Suppressor macrophage (primary cell): Measurements from ENCODE around the gene MAP2K6.

Experiments used
- DNase-seq, 4 experiments: peaks; one replicate each; pipeline ENCODE4 v3.0.0-alpha.2; 2020 to 2022
- total RNA-seq, 17 experiments: gene quantifications; one replicate each; lab custom pipeline; 2026; ENCODE audit warnings: mixed read lengths in 6 of 17, inconsistent platforms in 3 of 17; lab: John Stamatoyannopoulos, UW

The MAP2K6 gene
- total RNA-seq = 0.69 to 9.8 (median 4.8) reads per million in 17 experiments

GRCh38 chr17:69414408-69415274, at the start of gene MAP2K6:
Gene MAP2K6, plus strand, starts transcription at chr17:69414697. Its CDS starts 288 bp downstream, at chr17:69414985.
- DNase-seq = peak; percentile 79 to 89 (median 84)

- no peak for DNase-seq
Observed at GRCh38 chr17:69367298-69367697, 47.2 kb upstream of the MAP2K6 start.

GRCh38 chr17:69373069-69373468, 41.4 kb upstream of the MAP2K6 start:
- DNase-seq = no peak

GRCh38 chr17:69375229-69375628, 39.3 kb upstream of the MAP2K6 start:
- peak in 3 of 4 experiments; percentile 10 to 34 (median 16) for DNase-seq

GRCh38 chr17:69388822-69389442, 25.6 kb upstream of the MAP2K6 start:
- no peak for DNase-seq

GRCh38 chr17:69390795-69391501, 23.5 kb upstream of the MAP2K6 start:
- no peak for DNase-seq

- DNase-seq = no peak
Observed at GRCh38 chr17:69401251-69401650, 13.2 kb upstream of the MAP2K6 start.

- no peak for DNase-seq
Observed at GRCh38 chr17:69402052-69402451, 12.4 kb upstream of the MAP2K6 start.

- no peak for DNase-seq
Observed at GRCh38 chr17:69404399-69404798, 10.1 kb upstream of the MAP2K6 start.

GRCh38 chr17:69405096-69405495, 9.4 kb upstream of the MAP2K6 start:
- DNase-seq = no peak

- DNase-seq = no peak
Observed at GRCh38 chr17:69406941-69407340, 7.6 kb upstream of the MAP2K6 start.

GRCh38 chr17:69407759-69408158, 6.7 kb upstream of the MAP2K6 start:
- no peak for DNase-seq

- no peak for DNase-seq
Observed at GRCh38 chr17:69410671-69411070, 3.8 kb upstream of the MAP2K6 start.

GRCh38 chr17:69411766-69412165, 2.7 kb upstream of the MAP2K6 start:
- DNase-seq = no peak

- DNase-seq = no peak
Observed at GRCh38 chr17:69412251-69412671, 2.2 kb upstream of the MAP2K6 start.

- no peak for DNase-seq
Observed at GRCh38 chr17:69415431-69415830, 934 bp downstream of the MAP2K6 start.

- no peak for DNase-seq
Observed at GRCh38 chr17:69417545-69418483, 3.3 kb downstream of the MAP2K6 start.

- no peak for DNase-seq
Observed at GRCh38 chr17:69418535-69418934, 4.0 kb downstream of the MAP2K6 start.

- DNase-seq = no peak
Observed at GRCh38 chr17:69423450-69423849, 9.0 kb downstream of the MAP2K6 start.

GRCh38 chr17:69424287-69425041, 10.0 kb downstream of the MAP2K6 start:
- no peak for DNase-seq

- no peak for DNase-seq
Observed at GRCh38 chr17:69425978-69426377, 11.5 kb downstream of the MAP2K6 start.
